Panc1 (cell line): ENCODE results near the gene PLCXD1.

Source experiments
- CTCF ChIP-seq: fragments of 450-650 bp; IDR thresholded peaks from 2 replicates; pipeline ENCODE4 v1.5.1; 2017; ENCODE audit warnings: mild to moderate bottlenecking
- REST ChIP-seq, 2 experiments: IDR thresholded peaks; 2 replicates each; pipeline ENCODE4 v1.6.1; 2011 to 2012; ENCODE audit warnings: low read depth in 2 of 2, control low read depth in 1 of 2, low read length in 1 of 2, mild to moderate bottlenecking in 1 of 2, moderate library complexity in 1 of 2; ENCODE audit not compliant: insufficient read depth in 1 of 2

GRCh38 chrX:258291-259040 is 22.7 kb upstream of the PLCXD1 start:
- TF ChIP-seq CTCF (no peak), REST (IDR thresholded peaks at IDR 0.05; ENCODE audit: insufficient read depth in 1 of 2, low read depth in 2 of 2, low read length in 1 of 2) (no peak)
